ENCODE data around the gene MMP28. TPM values are rescaled to one million over a fixed set of nuclear protein-coding genes. Genes with fewer than 3 reads are reported as not detected.
A peak's percentile ranks its signal among the peaks of the same experiment; 100 is the strongest.

MMP28 gene
- total RNA-seq, 3 donors from 2014 or later = 5.6 to 25.6 (median 12.3) TPM

- intact Hi-C loops (cut with DNase I; ENCODE audit: low total_unique reads) = no loop called here
- DNase-seq (ENCODE audit: low spot score in 2 of 2) = no peak
- Histone ChIP-seq H3K9me3 (no peaks in the 10 kb centered on the region), H3K4me3 (no peak overlapping the region), H3K36me3 (no peaks in the 10 kb centered on the region), H3K27ac (no peak overlapping the region), H3K27me3 (no peaks in the 10 kb centered on the region), H3K4me1 (no peaks in the 10 kb centered on the region)
- no peak for TF ChIP-seq POLR2AphosphoS5 (IDR thresholded peaks at IDR 0.05)
- TF ChIP-seq POLR2A (IDR thresholded peaks at IDR 0.05) = no peak
- no peak for TF ChIP-seq CTCF (IDR thresholded peaks at IDR 0.05)
Observed at GRCh38 chr17:35773679-35774425, 21.6 kb downstream of the MMP28 start.

GRCh38 chr17:35773129-35773528 is 22.3 kb downstream of the MMP28 start:
- Histone ChIP-seq H3K36me3 (no peaks in the 10 kb centered on the region), H3K4me3 (no peak overlapping the region), H3K4me1 (no peaks in the 10 kb centered on the region), H3K27ac (no peak overlapping the region), H3K9me3 (no peaks in the 10 kb centered on the region), H3K27me3 (no peaks in the 10 kb centered on the region)
- intact Hi-C loops (cut with DNase I; ENCODE audit: low total_unique reads) = no loop called here
- no peak for TF ChIP-seq POLR2AphosphoS5 (IDR thresholded peaks at IDR 0.05)
- TF ChIP-seq POLR2A (IDR thresholded peaks at IDR 0.05) = no peak
- TF ChIP-seq CTCF (IDR thresholded peaks at IDR 0.05) = no peak
- no peak for DNase-seq (ENCODE audit: low spot score in 2 of 2)

- Histone ChIP-seq H3K4me1 (no peaks in the 10 kb centered on the region), H3K27ac (no peak overlapping the region), H3K9me3 (no peaks in the 10 kb centered on the region), H3K4me3 (no peak overlapping the region), H3K36me3 (no peaks in the 10 kb centered on the region), H3K27me3 (no peaks in the 10 kb centered on the region)
- intact Hi-C loops (cut with DNase I; ENCODE audit: low total_unique reads) = loop anchor here (5.0 kb wide), 1 partner anchor 37 kb away; the partner anchor contains the start of gene TAF15
- TF ChIP-seq POLR2AphosphoS5 (IDR thresholded peaks at IDR 0.05) (no peak), CTCF (IDR thresholded peaks at IDR 0.05) (no peak), POLR2A (IDR thresholded peaks at IDR 0.05) (no peak)
- no peak for DNase-seq (ENCODE audit: low spot score in 2 of 2)
Observed at GRCh38 chr17:35769895-35770486, 25.4 kb downstream of the MMP28 start.

GRCh38 chr17:35768797-35769196 is 26.6 kb downstream of the MMP28 start:
- DNase-seq (ENCODE audit: low spot score in 2 of 2) = no peak
- Histone ChIP-seq H3K9me3 (no peaks in the 10 kb centered on the region), H3K4me1 (no peaks in the 10 kb centered on the region), H3K36me3 (no peaks in the 10 kb centered on the region), H3K27me3 (no peaks in the 10 kb centered on the region), H3K4me3 (no peak overlapping the region), H3K27ac (no peak overlapping the region)
- TF ChIP-seq POLR2AphosphoS5 (IDR thresholded peaks at IDR 0.05) = no peak
- no peak for TF ChIP-seq CTCF (IDR thresholded peaks at IDR 0.05)
- TF ChIP-seq POLR2A (IDR thresholded peaks at IDR 0.05) = no peak
- intact Hi-C loops (cut with DNase I; ENCODE audit: low total_unique reads) = loop anchor here (5.0 kb wide), 1 partner anchor 39 kb away; the partner anchor contains the start of gene TAF15

- intact Hi-C loops (cut with DNase I; ENCODE audit: low total_unique reads) = loop anchor here (5.0 kb wide), 1 partner anchor 40 kb away; the partner anchor contains the start of gene TAF15
- Histone ChIP-seq H3K4me1 (no peaks in the 10 kb centered on the region), H3K36me3 (no peaks in the 10 kb centered on the region), H3K27ac (no peak overlapping the region), H3K9me3 (no peaks in the 10 kb centered on the region), H3K27me3 (no peaks in the 10 kb centered on the region), H3K4me3 (no peak overlapping the region)
- DNase-seq (ENCODE audit: low spot score in 2 of 2) = no peak
- no peak for TF ChIP-seq POLR2AphosphoS5 (IDR thresholded peaks at IDR 0.05)
- peak in 2 of 3 donors; percentile 38 to 40 for TF ChIP-seq CTCF (IDR thresholded peaks at IDR 0.05)
Observed at GRCh38 chr17:35766903-35767510, 28.4 kb downstream of the MMP28 start.

Measured in breast epithelium (tissue), 4 donors.